MM.1S (cell line): Measurements from ENCODE around the gene NFX1.

ENCODE experiments used
- DNase-seq: peaks from one replicate; pipeline ENCODE4 v3.0.0-alpha.2; 2015
- H2AFZ ChIP-seq: fragments of 300-600 bp; sonication (generic); 2 replicates; pipeline ENCODE4 v1.6.0; 2016; ENCODE audit warnings: antibody characterized with exemption, low read length
- H3F3A ChIP-seq: fragments of 300-600 bp; sonication (generic); 2 replicates; pipeline ENCODE4 v1.6.1; 2016; ENCODE audit warnings: mild to moderate bottlenecking, antibody characterized with exemption, low read length, moderate library complexity, mixed read lengths; ENCODE audit not compliant: insufficient read depth
- H3K27ac ChIP-seq: fragments of 300-600 bp; sonication (generic); 2 replicates; pipeline ENCODE4 v1.5.1; 2016; ENCODE audit warnings: mild to moderate bottlenecking, low read length
- H3K27me3 ChIP-seq: fragments of 300-600 bp; sonication (generic); replicated peaks from 2 replicates; pipeline ENCODE4 v1.6.0; 2016; ENCODE audit warnings: low read length; ENCODE audit not compliant: insufficient read depth
- H3K36me3 ChIP-seq: fragments of 300-600 bp; sonication (generic); replicated peaks from 2 replicates; pipeline ENCODE4 v1.6.1; 2016; ENCODE audit warnings: mild to moderate bottlenecking, low read length, mixed read lengths; ENCODE audit not compliant: insufficient read depth
- H3K4me1 ChIP-seq: fragments of 300-600 bp; sonication (generic); 2 replicates; pipeline ENCODE4 v1.6.1; 2016; ENCODE audit warnings: low read length, mixed read lengths
- H3K4me2 ChIP-seq: fragments of 300-600 bp; sonication (generic); 2 replicates; pipeline ENCODE4 v1.6.0; 2016; ENCODE audit warnings: low read depth, low read length
- H3K4me3 ChIP-seq: fragments of 300-600 bp; sonication (generic); 2 replicates; pipeline ENCODE4 v1.5.1; 2016; ENCODE audit warnings: low read length, mixed read lengths
- H3K79me2 ChIP-seq: fragments of 300-600 bp; sonication (generic); 2 replicates; pipeline ENCODE4 v1.6.1; 2016; ENCODE audit warnings: mixed run types, low read length, mixed read lengths
- H3K9ac ChIP-seq: fragments of 300-600 bp; sonication (generic); 2 replicates; pipeline ENCODE4 v1.6.1; 2016; ENCODE audit warnings: low read length, mixed read lengths
- H3K9me2 ChIP-seq: fragments of 300-600 bp; sonication (generic); replicated peaks from 2 replicates; pipeline ENCODE4 v1.6.1; 2016; ENCODE audit warnings: mild to moderate bottlenecking, low read length, mixed read lengths; ENCODE audit not compliant: insufficient read depth
- H3K9me3 ChIP-seq: fragments of 300-600 bp; sonication (generic); replicated peaks from 2 replicates; pipeline ENCODE4 v1.6.1; 2016; ENCODE audit warnings: mild to moderate bottlenecking, low read length, mixed read lengths; ENCODE audit not compliant: insufficient read depth
- H4K20me1 ChIP-seq: fragments of 300-600 bp; sonication (generic); 2 replicates; pipeline ENCODE4 v1.6.1; 2016; ENCODE audit warnings: mild to moderate bottlenecking, low read length, moderate library complexity, mixed read lengths; ENCODE audit not compliant: insufficient read depth
- EZH2 ChIP-seq: fragments of 300-600 bp; sonication (generic); optimal IDR thresholded peaks from 2 replicates; pipeline ENCODE3; 2017; ENCODE audit warnings: low read depth, mild to moderate bottlenecking, antibody characterized with exemption, low read length, mixed read lengths
- EZH2phosphoT487 ChIP-seq: fragments of 300-600 bp; sonication (generic); IDR thresholded peaks from 2 replicates; pipeline ENCODE4 v1.6.1; 2018; ENCODE audit warnings: antibody characterized with exemption, low read length
- TF ChIP-seq, protein P1 (sequence below): fragments of 300-600 bp; sonication (generic); IDR thresholded peaks from 2 replicates; pipeline ENCODE4 v1.5.1; 2016; ENCODE audit warnings: antibody characterized with exemption, low read length, mixed read lengths

NFX1 gene

GRCh38 chr9:33277484-33277883, 12.8 kb upstream of the NFX1 start:
- no peak for DNase-seq
- no peak overlapping the region for H3K4me3 ChIP-seq
- H3K9me3 ChIP-seq, result no peaks in the 10 kb centered on the region
- H3K4me2 ChIP-seq, result no peak overlapping the region
- no peaks in the 10 kb centered on the region for H3K9me2 ChIP-seq
- H2AFZ ChIP-seq, result no peak overlapping the region
- no peaks in the 10 kb centered on the region for H3K4me1 ChIP-seq
- H3K79me2 ChIP-seq, result no peaks in the 10 kb centered on the region
- no peaks in the 10 kb centered on the region for H4K20me1 ChIP-seq
- H3K27me3 ChIP-seq, result no peaks in the 10 kb centered on the region
- no peak overlapping the region for H3K9ac ChIP-seq
- H3F3A ChIP-seq, result no peaks in the 10 kb centered on the region
- no peak for TF ChIP-seq EZH2phosphoT487
- TF ChIP-seq EZH2, result no peak
- TF ChIP-seq, protein P1, sequence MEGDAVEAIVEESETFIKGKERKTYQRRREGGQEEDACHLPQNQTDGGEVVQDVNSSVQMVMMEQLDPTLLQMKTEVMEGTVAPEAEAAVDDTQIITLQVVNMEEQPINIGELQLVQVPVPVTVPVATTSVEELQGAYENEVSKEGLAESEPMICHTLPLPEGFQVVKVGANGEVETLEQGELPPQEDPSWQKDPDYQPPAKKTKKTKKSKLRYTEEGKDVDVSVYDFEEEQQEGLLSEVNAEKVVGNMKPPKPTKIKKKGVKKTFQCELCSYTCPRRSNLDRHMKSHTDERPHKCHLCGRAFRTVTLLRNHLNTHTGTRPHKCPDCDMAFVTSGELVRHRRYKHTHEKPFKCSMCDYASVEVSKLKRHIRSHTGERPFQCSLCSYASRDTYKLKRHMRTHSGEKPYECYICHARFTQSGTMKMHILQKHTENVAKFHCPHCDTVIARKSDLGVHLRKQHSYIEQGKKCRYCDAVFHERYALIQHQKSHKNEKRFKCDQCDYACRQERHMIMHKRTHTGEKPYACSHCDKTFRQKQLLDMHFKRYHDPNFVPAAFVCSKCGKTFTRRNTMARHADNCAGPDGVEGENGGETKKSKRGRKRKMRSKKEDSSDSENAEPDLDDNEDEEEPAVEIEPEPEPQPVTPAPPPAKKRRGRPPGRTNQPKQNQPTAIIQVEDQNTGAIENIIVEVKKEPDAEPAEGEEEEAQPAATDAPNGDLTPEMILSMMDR, result no peak
- H3K27ac ChIP-seq, result no peak overlapping the region
- H3K36me3 ChIP-seq, result peaks cover 6% of the 10 kb centered on the region; the same call in 1 of the 2 replicates

GRCh38 chr9:33285502-33285901, 4.8 kb upstream of the NFX1 start:
- no peaks in the 10 kb centered on the region for H3K36me3 ChIP-seq
- H3K9me2 ChIP-seq, result no peaks in the 10 kb centered on the region
- no peaks in the 10 kb centered on the region for H4K20me1 ChIP-seq
- DNase-seq, result no peak
- peaks cover 2% of the 10 kb centered on the region for H3K79me2 ChIP-seq
- no peak overlapping the region for H2AFZ ChIP-seq
- H3K4me2 ChIP-seq, result no peak overlapping the region
- peaks cover 4% of the 10 kb centered on the region; the same call in 1 of the 2 replicates for H3K4me1 ChIP-seq
- peaks cover 14% of the 10 kb centered on the region for H3F3A ChIP-seq
- no peaks in the 10 kb centered on the region for H3K27me3 ChIP-seq
- H3K9ac ChIP-seq, result no peak overlapping the region
- TF ChIP-seq, protein P1, result no peak
- no peak for TF ChIP-seq EZH2
- no peak for TF ChIP-seq EZH2phosphoT487
- H3K9me3 ChIP-seq, result no peaks in the 10 kb centered on the region
- no peak overlapping the region for H3K27ac ChIP-seq
- H3K4me3 ChIP-seq, result no peak overlapping the region

GRCh38 chr9:33287087-33287490, 3.2 kb upstream of the NFX1 start:
- no peak for TF ChIP-seq EZH2
- TF ChIP-seq, protein P1, result peak; percentile 82
- peak overlapping the region; percentile 29; the same call in 1 of the 2 replicates for H3K27ac ChIP-seq
- peak; percentile 83 for DNase-seq

More at GRCh38 chr9:33287087-33287490, 3.2 kb upstream of the NFX1 start:
- H3K4me2 ChIP-seq, result no peak overlapping the region
- peaks cover 19% of the 10 kb centered on the region for H3F3A ChIP-seq
- H4K20me1 ChIP-seq, result no peaks in the 10 kb centered on the region
- peaks cover 9% of the 10 kb centered on the region for H3K4me1 ChIP-seq
- H3K27me3 ChIP-seq, result no peaks in the 10 kb centered on the region
- no peak overlapping the region for H3K9ac ChIP-seq
- no peaks in the 10 kb centered on the region for H3K9me3 ChIP-seq
- H3K9me2 ChIP-seq, result no peaks in the 10 kb centered on the region
- no peaks in the 10 kb centered on the region for H3K36me3 ChIP-seq
- H3K79me2 ChIP-seq, result peaks cover 17% of the 10 kb centered on the region
- H2AFZ ChIP-seq, result no peak overlapping the region
- H3K4me3 ChIP-seq, result no peak overlapping the region
